Fibroblast of lung (primary cell): Measurements from ENCODE around the gene TBC1D22B.

Experiments
- EZH2 ChIP-seq: IDR thresholded peaks from 2 replicates; pipeline ENCODE4 v1.5.1; 2012; ENCODE audit warnings: low read length, control low read depth, mild to moderate bottlenecking; ENCODE audit errors: missing control alignments
- TF ChIP-seq, protein P1 (sequence below), 2 donors: IDR thresholded peaks in 1 of 2; conservative IDR thresholded peaks in 1 of 2; 1 replicate in 1 of 2; 2 replicates in 1 of 2; pipeline ENCODE4 v1.5.1; 2011 to 2012; ENCODE audit warnings: low read length in 2 of 2, control low read depth in 1 of 2, inconsistent platforms in 1 of 2, low read depth in 1 of 2, mild to moderate bottlenecking in 1 of 2

DNA sequence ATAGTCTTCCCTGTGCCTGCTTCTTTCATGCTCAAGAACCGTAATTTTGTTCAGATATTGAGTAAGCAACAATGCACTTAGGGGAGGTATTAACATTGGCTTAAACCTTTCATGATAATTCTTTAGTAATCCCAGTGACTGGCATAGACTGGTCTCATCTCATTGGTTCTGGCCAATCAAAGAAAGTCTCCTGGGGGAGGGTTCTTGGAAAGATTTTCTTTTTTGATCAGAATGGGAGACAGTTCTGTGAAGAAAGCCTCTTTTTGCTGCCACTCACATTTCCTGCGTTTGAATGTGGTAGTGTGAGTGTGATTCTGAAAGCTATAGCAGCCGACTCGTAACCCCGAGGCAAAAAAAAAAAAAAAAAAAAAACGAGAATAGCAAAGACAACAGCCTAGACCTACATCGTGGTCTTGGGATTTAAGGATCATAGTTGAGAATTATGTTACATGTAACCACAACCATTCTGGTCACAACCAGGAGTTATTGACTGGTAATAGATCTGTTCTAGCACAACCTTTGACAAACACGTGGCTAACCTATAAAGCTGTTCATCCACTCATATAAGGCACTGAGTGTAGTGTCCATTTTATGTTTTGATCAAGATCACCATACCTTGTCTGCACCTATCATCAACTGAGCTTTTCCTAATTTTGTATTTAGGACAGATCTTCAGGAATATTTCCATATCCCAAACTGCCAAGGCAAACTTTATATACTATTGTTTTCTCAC, 15.4 kb downstream of the TBC1D22B start:
- TF ChIP-seq, protein P1, sequence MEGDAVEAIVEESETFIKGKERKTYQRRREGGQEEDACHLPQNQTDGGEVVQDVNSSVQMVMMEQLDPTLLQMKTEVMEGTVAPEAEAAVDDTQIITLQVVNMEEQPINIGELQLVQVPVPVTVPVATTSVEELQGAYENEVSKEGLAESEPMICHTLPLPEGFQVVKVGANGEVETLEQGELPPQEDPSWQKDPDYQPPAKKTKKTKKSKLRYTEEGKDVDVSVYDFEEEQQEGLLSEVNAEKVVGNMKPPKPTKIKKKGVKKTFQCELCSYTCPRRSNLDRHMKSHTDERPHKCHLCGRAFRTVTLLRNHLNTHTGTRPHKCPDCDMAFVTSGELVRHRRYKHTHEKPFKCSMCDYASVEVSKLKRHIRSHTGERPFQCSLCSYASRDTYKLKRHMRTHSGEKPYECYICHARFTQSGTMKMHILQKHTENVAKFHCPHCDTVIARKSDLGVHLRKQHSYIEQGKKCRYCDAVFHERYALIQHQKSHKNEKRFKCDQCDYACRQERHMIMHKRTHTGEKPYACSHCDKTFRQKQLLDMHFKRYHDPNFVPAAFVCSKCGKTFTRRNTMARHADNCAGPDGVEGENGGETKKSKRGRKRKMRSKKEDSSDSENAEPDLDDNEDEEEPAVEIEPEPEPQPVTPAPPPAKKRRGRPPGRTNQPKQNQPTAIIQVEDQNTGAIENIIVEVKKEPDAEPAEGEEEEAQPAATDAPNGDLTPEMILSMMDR (conservative IDR thresholded peaks at IDR 0.05 in 1 of 2, IDR thresholded peaks at IDR 0.05 in 1 of 2; ENCODE audit: low read depth in 1 of 2, low read length in 2 of 2): no peak
- TF ChIP-seq EZH2: no peak
